Fibroblast of mammary gland (primary cell): Measurements from ENCODE around the gene MRPS22.

ENCODE experiments used
- DNase-seq: peaks from one replicate; pipeline ENCODE4 v3.0.0-alpha.2; 2010; ENCODE audit warnings: low read depth
- H3K4me3 ChIP-seq: 2 replicates; pipeline ENCODE4 v1.5.1; 2011; ENCODE audit warnings: low read depth, mild to moderate bottlenecking, low read length, moderate library complexity; ENCODE audit not compliant: control insufficient read depth
- CTCF ChIP-seq: conservative IDR thresholded peaks from 2 replicates; pipeline ENCODE4 v1.5.1; 2011; ENCODE audit warnings: low read depth, low read length, inconsistent platforms; ENCODE audit not compliant: control insufficient read depth, insufficient read depth

Gene MRPS22

GRCh38 chr3:139358841-139359562 lies 15.2 kb downstream of the MRPS22 start:
- no peak overlapping the region for H3K4me3 ChIP-seq
- DNase-seq, result no peak
- no peak for TF ChIP-seq CTCF

- H3K4me3 ChIP-seq, result no peak overlapping the region
- DNase-seq, result no peak
- TF ChIP-seq CTCF, result no peak
Measured at GRCh38 chr3:139361276-139361675, 17.5 kb downstream of the MRPS22 start.

DNA sequence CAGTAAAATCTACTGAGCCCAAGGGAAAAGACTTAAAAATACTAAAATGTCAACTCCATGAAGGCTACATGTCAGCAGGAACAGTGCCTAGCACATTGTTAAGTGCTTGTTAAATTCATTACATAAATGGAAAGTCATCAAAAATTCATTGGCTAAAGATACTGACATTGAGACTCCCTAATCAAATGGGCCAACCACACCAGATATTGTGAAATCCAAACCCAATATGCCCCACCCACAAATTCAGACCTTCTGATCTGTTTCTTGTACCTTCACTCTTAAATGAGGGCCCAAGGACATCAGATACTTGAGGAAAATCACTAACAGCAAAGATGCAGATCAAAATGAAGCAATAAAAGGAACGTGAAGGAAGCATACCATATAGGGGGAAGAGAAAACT lies 20.7 kb downstream of the MRPS22 start:
- TF ChIP-seq CTCF, result no peak
- no peak for DNase-seq
- no peak overlapping the region for H3K4me3 ChIP-seq

- TF ChIP-seq CTCF, result no peak
- H3K4me3 ChIP-seq, result no peak overlapping the region
- DNase-seq, result no peak
Measured at GRCh38 chr3:139374099-139374498, 30.3 kb downstream of the MRPS22 start.

DNA sequence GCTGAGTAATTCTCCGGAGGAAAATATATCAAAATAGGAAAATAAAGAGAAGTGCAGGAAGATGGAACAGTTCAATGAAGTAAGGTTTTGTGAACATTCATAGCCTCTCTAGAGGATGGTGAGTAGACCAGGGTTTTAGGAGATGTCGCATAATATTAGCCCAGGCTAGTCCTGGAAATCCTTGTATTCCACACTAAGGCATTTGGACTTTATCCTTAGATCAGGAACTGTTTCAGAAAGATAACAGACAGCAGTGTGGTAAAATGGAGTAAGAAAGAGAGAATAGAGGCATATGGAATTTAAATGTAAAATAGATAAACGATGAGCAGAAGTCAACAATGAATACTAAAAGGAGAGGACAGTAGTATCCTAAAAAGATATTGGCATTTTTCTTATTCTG lies 33.6 kb downstream of the MRPS22 start:
- no peak overlapping the region for H3K4me3 ChIP-seq
- TF ChIP-seq CTCF, result no peak
- no peak for DNase-seq

DNA sequence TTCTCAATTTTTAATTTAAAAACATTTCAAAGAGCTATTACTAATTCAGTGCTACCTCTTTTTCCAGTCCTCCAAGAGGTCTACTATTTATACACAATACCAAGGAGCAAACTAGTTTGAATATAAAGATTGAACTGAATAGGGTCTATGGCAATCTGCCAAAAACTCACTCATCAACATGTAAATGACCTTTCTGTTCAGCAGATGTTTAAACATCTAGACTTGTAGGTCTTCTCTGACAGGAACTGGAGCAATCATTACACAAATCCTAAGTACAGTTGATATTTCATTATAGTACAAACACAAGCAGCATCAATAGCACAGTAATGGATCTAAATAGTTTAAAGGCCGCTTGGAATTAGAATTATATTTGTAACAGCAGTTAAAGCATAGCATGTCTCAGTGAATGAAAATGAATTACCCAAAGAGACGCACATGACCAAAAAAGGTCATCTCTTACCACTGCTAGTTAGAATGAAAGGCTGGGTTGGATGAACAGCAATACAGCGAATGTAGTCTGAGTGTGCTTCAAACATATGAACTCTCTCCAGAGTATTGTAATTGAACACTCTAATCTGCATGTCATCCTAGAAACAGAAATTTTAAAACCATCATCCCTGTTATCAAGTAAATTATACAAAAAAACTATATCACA lies 34.9 kb downstream of the MRPS22 start:
- peak; percentile 36 for DNase-seq
- no peak for TF ChIP-seq CTCF
- no peak overlapping the region for H3K4me3 ChIP-seq
